ENCODE results near the gene TXNL4B.

Gene TXNL4B

DNA sequence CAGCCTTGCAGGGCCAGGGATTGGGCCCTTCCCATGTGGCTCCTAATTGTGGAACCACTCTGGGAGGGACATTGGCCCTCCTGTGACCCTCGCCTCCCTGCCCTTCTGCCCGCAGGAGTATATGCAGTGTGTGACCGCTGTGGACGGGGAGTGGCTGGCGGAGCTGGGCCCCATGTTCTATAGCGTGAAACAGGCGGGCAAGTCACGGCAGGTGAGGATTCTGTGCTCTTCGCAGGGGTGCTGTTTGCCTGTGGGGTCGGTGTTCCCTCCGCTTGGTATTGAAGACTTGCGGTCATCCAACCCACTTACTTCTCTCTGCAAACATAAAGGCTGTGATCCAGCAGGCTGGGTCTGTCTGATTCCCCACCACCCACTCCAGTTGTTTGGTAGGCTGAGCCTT lies 15.9 kb upstream of the TXNL4B start:
- in situ Hi-C loops (cut with MboI; ENCODE audit: low sequenced_read_pairs, unreplicated experiment), result no loop called here
- TF ChIP-seq CTCF (IDR thresholded peaks at IDR 0.05; ENCODE audit: borderline replicate concordance, control extremely low read depth, extremely low read depth, insufficient read depth, missing control alignments), result no peak
- no peak for DNase-seq (ENCODE audit: low spot score)

DNA sequence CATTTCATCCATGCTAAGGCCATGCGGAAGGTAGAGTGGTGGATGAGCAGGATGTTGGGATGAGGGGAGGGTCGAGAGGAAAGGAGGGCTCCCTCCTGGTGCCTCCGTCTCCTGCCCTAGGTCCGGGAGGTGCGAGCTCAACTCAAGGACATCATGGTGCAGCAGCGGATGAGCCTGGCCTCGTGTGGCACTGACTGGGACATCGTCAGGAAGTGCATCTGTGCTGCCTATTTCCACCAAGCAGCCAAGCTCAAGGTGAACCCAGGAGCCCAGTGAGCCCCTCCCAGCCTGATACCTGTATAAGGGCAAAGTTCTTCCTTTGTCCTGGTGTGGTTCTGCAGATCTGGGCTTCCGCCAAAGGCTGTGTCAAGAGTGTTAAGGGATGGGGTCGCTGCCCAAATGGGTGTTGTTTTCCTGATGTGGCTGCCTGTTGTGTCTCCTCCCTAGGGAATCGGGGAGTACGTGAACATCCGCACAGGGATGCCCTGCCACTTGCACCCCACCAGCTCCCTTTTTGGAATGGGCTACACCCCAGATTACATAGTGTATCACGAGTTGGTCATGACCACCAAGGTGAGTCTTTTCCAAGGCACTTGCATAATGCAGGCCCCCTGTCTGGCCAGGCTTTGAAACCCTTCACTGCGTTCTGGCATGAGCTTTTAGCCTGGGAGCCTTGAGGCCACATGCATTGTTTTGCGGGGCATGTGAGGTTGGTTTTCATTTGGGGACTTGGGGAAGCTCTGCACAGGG lies 15.1 kb upstream of the TXNL4B start:
- TF ChIP-seq CTCF (IDR thresholded peaks at IDR 0.05; ENCODE audit: borderline replicate concordance, control extremely low read depth, extremely low read depth, insufficient read depth, missing control alignments), result no peak
- in situ Hi-C loops (cut with MboI; ENCODE audit: low sequenced_read_pairs, unreplicated experiment), result no loop called here
- DNase-seq (ENCODE audit: low spot score), result no peak

DNA sequence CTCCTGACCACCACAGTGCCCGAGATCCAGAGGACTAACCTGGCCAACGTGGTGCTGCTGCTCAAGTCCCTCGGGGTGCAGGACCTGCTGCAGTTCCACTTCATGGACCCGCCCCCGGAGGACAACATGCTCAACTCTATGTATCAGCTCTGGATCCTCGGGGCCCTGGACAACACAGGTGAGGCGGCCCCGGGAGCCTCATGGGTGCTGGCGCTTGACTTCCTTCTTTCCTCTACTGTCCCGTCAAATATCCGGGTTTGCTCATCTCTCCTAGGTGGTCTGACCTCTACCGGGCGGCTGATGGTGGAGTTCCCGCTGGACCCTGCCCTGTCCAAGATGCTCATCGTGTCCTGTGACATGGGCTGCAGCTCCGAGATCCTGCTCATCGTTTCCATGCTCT lies 14.0 kb upstream of the TXNL4B start:
- no peak for TF ChIP-seq CTCF (IDR thresholded peaks at IDR 0.05; ENCODE audit: borderline replicate concordance, control extremely low read depth, extremely low read depth, insufficient read depth, missing control alignments)
- in situ Hi-C loops (cut with MboI; ENCODE audit: low sequenced_read_pairs, unreplicated experiment), result no loop called here
- no peak for DNase-seq (ENCODE audit: low spot score)

- in situ Hi-C loops (cut with MboI; ENCODE audit: low sequenced_read_pairs, unreplicated experiment), result no loop called here
- TF ChIP-seq CTCF (IDR thresholded peaks at IDR 0.05; ENCODE audit: borderline replicate concordance, control extremely low read depth, extremely low read depth, insufficient read depth, missing control alignments), result no peak
- no peak for DNase-seq (ENCODE audit: low spot score)
Measured at GRCh38 chr16:72105978-72106377, 12.6 kb upstream of the TXNL4B start.

DNA sequence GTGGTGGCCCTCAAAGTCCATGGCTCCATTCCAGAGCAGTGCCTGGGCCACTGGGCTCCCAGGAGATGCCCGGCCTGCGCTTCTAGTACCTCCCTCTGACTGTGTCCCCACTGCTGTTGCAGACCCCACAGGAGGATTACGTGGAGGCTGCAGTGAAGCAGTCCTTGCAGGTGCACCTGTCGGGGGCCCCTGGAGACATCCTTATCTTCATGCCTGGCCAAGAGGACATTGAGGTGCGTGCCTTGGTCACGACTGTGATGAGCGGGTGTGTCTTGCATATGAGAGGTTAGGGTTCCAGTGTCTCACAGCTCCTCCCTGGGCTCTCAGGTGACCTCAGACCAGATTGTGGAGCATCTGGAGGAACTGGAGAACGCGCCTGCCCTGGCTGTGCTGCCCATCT lies 11.5 kb upstream of the TXNL4B start:
- no peak for TF ChIP-seq CTCF (IDR thresholded peaks at IDR 0.05; ENCODE audit: borderline replicate concordance, control extremely low read depth, extremely low read depth, insufficient read depth, missing control alignments)
- DNase-seq (ENCODE audit: low spot score), result no peak
- in situ Hi-C loops (cut with MboI; ENCODE audit: low sequenced_read_pairs, unreplicated experiment), result no loop called here

DNA sequence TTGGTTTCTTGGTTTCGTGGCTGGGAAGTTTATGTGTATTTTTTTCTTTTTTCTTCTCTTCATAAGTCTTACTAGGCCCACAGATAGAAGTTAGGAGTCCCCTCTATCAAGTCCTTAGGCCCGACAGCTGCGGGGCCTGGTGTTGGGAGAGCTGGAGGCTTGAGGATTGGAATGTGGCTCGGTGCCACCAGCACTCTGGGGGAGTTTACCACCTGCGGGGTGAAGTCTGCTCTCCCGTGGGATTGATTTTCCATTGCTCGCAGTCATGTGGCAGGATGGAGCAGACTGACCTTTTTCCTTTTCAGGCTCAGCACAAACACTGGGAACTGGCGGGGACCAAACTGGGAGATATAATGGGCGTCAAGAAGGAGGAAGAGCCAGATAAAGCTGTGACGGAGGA lies 7.8 kb upstream of the TXNL4B start:
- no peak for TF ChIP-seq CTCF (IDR thresholded peaks at IDR 0.05; ENCODE audit: borderline replicate concordance, control extremely low read depth, extremely low read depth, insufficient read depth, missing control alignments)
- in situ Hi-C loops (cut with MboI; ENCODE audit: low sequenced_read_pairs, unreplicated experiment), result no loop called here
- DNase-seq (ENCODE audit: low spot score), result no peak

Data from GM13976 (cell line).